PC-9 (cell line): ENCODE measurements around the gene HRH1.

Experiments used
- EZH2 ChIP-seq: fragments of 200-600 bp; sonication (generic); IDR thresholded peaks from 2 replicates; pipeline ENCODE4 v1.8.0; 2017; ENCODE audit warnings: antibody characterized with exemption, low read depth
- TF ChIP-seq, protein P1 (sequence below): fragments of 200-600 bp; sonication (generic); conservative IDR thresholded peaks from 2 replicates; pipeline ENCODE4 v1.6.1; 2017; ENCODE audit warnings: mixed run types, antibody characterized with exemption, mild to moderate bottlenecking, moderate library complexity

GRCh38 chr3:11132861-11133260 is 21.4 kb upstream of the HRH1 start:
- TF ChIP-seq, protein P1, sequence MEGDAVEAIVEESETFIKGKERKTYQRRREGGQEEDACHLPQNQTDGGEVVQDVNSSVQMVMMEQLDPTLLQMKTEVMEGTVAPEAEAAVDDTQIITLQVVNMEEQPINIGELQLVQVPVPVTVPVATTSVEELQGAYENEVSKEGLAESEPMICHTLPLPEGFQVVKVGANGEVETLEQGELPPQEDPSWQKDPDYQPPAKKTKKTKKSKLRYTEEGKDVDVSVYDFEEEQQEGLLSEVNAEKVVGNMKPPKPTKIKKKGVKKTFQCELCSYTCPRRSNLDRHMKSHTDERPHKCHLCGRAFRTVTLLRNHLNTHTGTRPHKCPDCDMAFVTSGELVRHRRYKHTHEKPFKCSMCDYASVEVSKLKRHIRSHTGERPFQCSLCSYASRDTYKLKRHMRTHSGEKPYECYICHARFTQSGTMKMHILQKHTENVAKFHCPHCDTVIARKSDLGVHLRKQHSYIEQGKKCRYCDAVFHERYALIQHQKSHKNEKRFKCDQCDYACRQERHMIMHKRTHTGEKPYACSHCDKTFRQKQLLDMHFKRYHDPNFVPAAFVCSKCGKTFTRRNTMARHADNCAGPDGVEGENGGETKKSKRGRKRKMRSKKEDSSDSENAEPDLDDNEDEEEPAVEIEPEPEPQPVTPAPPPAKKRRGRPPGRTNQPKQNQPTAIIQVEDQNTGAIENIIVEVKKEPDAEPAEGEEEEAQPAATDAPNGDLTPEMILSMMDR = no peak
- TF ChIP-seq EZH2 = no peak
